Embryonic facial prominence (tissue), 1 donor: ENCODE measurements around the gene RASL10B.
"Not testable (repeated sequence)": the region's sequence is repeated elsewhere in the genome, so short reads cannot be mapped to it uniquely, and the experiment has no call there.

Experiments
- DNase-seq: peaks from one replicate; pipeline ENCODE4 v3.0.0-alpha.2; 2016; ENCODE audit errors: extremely low spot score

The RASL10B gene

DNA sequence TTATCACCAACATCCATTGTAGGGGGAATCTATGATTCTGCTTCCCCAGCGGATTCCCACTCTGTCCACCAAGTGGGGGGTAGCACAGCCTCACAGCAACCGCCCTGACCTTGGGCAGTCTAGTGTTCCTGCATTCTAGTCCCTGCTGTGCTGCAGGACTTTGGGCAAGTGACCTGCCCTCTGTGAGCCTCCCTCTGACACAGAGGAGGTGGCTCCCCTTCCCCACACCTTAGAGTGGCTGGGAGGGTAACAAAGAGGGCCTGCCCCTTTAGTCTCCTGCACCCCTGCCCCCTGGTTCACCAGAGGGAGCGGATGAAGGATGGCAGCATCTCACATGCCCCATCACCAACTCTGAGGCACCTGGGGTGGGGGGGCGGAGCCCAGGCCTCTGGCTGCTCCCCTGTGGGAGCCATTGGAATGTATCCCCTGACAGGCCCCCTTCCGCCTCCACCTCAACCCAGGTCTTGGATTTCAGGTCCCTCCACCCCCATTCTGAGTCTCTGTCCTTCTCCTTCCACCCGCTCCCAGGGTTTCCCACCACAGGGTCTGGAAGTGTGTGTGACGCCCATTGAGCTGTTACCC, 11.5 kb downstream of the RASL10B start:
- DNase-seq: no peak

DNA sequence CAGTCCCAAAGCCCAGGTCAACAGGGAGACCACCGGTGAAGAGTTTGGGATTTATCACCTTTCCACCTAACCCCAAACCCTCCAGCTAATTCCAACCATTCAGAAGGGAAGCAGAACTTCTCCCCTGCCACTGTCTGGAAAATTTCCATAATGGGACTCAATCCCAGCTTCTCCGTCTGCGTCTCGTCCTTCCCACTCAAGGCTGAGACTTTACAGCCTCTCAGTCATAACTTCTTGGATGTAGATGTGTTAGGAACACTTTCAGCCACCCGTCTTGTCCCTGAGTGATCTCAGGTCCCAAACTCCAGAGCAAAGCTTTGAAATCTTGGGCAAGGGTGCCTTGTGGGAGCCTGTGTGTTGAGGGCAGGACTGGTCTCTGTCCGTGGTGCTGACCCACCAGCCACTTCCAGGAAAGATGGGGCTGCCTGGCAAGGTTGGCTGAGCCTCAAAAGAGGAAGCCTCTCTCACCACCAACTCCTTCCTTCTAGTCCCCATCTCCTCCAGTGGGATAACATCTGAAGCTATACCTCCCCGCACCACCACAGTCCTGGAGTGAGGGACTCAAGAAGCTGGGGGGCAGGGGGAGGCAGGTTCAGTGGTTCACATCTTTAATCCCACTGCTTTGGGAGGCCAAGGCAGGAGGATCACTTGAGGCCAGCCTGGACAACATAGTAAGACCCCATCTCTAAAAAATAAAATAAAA, 12.3 kb downstream of the RASL10B start:
- DNase-seq: no peak

DNA sequence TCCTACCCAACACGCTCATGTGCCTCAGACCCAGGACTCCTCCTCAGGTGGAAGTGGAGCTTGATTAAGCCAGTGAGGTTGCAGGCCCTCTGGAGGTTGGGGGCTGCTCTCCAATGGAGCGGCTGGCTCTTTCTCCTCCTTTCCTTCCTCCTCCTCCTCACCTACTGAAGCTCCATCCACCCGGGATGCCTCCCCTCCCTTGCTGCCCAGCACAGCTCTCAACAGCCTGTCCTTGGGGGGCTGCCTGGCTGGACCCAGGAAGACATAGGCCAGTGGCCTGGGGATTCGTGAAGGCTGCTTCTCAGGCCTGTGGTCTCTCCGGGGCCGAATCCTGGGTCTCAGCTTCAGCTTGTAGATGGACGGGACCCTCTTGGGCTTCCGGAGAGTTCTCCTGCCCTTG, 13.4 kb downstream of the RASL10B start:
- DNase-seq: no peak

DNA sequence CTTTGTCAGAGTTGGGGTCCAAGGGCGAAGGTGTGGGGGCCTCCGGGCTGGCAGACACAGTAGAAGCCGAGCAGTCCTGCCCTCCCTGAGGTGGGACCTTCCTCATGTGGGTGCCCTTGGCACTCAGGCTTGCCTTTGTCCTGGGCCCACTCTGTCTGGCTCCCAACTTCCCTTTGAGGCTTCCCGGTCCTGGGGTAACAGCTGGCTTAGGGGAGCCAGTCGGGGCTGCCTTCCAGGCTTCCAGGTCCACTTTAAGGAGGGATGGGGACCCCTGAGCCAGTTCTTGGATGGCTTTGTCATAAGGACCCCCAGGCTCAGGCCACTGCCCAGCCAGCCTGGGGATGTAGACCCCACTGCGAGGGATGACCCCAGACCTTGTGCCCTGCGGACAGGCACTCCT, 13.8 kb downstream of the RASL10B start:
- DNase-seq: no peak

DNA sequence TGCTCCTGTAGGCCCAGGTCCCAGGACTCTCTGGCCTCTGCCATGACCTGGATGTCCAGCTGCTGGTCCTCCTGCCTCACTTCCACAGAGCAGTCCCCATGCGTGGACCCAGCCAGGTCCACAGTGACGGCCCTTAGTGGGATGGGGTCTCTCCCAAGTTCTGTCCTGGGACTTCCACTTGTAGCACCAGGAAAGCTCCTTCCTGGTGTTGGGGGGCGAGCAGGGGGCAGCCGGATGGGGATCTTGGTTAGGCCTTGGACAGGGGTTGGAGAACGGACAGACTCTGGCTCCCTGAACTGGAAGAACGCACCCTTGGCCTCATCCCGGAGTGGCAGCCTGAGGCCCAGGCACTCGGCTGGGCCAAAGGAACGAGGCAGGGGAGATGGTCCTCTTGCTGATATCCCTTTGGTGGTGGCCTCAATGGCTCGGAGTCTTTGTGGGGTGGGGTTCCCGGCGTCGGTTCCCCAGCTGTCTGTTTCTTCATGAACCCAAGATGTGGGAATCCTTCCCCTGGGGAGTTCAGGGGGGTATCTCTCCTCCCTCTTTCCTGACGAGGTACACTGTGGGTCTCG, 14.4 kb downstream of the RASL10B start:
- DNase-seq: no peak

DNA sequence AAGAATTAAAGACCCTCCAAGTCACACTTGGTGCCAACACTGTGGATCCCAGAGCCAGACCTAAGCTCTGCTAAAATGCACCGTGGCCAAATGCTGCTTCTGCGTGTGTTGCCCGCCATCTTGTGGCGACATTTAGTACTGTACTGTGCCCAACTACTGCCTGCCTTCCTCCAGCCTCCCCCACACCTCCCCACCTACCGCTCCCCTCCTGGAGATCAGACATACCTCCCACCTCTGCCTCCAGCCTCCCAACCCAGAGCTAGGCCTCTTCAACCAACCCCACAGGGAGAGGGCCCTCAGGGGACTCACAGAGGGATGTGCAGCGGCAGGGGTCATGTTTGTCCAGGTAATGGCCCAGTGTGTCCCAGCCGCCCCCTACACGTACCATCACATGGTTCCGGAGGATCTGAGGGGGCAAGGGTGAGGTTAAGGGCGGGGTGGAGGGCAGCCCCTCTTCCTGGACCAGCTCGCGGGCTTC, 16.1 kb downstream of the RASL10B start:
- peak; percentile 66 for DNase-seq

DNA sequence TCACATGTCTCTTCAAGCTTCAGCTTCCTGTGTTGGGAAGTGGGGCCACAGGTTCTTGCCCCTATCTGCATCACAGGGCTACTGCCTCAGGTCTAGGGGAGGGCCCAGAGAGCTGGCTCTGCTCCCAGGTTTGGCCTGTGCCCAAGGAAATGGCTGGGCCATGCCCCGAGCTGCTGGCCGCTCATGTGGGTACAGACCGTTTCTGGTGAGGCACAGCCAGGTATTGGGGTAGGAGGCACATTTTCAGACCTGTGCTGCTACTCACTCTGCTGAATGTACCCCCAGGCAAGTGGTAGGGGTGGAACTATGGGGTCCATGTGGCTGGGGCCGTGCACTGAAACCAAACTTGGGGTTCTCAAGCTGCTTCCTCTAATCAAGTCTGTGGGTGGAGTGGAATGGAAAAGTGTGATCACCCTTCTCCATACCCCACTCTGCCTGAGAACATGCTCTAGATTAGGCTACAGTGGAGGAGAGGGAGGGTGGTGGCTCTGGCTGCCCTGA, 17.0 kb downstream of the RASL10B start:
- no peak for DNase-seq

DNA sequence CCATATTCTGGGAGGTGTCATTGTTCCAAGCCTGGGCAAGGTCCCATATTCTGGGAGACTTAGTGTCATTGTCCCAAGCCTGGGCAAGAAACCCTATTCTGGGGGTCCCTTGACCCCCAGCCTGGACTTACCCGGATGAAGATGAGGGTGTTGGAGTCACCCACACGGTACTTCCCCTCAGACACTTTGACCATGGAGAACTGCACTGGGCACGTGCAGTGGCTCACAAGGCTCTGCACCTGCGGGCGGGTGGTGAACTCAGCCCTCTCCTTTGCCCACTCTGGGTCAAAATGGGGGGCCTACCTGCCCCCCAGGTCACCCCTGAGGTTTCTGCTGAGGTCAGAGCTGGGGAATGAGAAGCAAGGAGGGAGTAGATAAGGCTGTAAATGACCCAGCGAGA, 17.5 kb downstream of the RASL10B start:
- no peak for DNase-seq

DNA sequence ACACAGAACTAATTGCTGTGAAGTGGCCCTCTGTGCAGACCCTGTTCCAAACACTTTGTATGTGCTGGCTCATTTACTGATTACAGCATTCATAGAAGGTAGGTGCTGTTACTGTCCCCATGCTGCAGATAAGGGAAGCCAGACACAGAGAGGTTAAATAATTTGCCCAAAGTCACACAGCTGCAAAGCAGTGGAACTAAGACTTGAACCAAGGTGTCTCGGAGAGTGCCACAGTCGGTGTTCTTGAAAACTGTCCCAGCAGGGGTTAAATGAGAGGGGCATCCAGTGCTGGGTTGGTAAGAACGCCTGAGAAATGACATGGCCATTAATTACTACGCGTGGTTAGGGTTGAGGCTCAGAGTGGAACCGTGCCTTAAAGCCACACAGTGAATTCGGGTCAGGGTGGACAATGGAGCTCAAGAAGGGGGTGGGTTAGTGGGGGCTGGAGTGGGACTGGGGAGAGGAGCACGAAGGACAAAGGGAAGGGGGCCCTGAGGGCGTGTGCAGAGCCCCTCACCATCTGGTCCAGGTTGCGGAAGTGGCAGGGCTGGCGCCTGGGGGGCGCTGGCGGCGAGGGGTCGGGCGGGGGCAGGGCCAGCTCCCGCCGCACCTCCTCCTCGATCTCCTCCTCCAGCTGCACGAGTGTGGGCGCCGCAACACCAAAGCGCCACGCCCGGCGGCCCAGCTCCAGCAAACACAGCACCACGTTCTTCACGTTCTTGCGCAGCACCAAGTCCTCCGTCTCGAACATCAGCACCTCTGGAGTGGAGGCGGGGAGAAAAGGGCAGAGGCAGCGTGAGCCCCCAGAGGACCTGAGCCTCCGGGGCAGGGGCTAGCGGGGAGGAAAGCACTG, 18.3 kb downstream of the RASL10B start:
- DNase-seq: no peak

DNA sequence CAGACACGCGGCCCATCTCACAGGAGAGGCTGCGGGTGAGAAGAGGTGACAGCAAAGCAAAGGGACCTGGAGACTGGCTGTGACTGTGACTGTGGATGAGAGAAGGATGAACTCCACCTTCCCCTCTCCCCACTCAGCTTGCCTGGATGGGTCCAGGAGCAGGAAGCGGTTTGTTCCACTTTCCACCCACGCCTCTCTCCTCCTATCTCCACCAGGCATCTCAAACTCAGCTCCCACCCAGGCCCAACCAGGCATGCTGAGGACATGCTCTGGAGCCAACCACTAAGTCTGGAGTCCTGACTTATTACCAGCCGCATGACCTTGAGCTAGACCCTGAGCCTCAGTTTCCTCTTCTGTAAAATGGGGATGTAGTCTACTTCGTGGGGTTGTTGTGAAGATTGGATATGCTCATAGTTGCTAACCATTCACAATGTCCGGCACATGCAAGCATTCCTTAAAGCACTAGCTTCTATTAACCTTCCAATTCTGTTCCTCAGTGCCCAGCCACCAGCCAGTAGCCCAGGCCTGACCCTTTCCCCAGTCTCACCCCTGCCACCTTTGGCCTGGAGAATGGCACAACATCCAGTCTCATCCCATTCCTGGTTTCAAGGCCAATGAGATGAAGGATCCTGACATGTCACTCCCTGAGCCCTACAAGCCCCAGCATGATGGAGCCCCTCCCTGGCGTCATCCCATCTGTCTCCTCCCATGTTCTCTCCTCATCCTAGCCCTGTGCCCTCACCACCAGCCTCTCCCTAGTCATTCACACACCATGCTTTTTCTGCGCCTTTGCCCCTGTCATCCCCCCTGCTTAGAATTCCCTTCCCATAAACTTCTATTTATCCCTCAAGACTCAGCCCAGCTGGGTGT, 19.3 kb downstream of the RASL10B start:
- no peak for DNase-seq

DNA sequence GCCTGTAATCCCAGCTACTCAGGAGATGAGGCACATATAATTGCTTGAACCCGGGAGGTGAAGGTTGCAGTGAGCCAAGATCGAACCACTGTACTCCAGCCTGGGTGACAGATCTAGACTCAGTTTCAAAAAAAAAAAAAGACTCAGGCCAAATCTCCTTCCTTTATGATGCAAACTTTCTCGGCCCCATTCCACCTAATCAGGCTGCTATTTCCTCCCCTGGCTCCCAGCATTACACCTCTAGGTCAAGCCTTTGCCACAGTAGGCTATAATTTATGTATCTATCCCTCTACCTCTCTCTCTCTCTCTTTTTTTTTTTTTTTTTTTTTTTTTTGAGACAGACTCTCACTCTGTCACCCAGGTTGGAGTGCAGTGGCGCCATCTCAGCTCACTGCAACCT, 20.1 kb downstream of the RASL10B start:
- not testable (repeated sequence) for DNase-seq

DNA sequence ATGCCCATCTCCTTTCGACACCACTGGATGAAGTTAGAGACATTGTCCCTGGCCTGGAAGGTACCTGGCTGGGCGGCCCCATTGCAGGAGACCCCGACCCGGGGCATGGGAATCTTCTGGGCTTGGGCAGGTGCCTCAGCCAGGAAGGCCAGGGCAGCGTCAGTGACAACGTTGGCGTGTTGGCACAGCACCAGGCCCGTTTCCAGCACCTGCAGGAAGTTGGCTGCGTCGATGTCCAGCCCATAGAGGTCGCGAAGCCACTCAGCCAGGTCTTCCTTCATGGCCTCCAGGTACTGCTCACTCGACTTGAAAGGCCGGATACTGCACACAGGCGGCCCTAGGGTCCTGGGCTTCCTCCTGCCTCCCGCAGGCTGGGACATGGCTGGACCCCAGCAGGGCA, 21.0 kb downstream of the RASL10B start:
- no peak for DNase-seq

DNA sequence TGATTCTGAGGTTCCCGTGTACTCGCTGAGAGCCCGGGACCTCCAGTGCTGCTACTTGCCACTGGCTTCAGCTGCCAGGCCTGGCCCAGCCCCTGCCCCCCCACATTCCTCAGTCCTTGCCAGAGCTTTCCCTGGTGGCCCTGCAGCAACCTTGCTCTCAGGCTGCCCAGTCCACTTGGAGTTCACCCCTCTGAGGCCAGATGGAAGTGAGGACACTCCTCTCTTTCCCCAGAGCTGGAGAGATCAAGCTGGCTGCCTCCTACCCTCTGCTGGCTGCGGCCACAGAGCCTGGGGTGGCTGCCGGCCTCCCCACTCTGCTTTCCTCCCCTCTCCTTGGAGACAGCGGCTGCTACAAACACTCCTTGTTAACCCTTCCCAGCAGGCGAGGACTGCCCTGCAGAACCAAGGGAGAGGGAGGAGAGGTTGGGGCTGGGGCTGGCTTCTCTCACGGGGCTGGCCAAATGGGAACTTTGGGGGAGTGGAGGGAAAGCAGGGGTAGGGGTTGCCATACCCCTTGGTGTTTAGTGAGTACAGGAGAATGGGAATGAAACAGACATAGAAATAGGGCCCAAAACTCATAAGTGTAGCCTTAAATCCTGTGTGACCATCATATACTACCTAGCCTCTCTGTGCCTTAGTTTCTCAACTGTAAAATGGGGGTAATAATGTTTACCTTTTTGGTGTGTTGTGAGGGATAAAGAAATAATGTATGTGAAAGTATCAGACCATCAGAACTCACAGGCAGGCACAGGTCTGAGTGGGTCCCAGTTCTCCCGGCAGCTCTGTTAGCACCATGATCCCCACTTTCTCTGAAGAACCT, 21.7 kb downstream of the RASL10B start, which contains the start of gene GAS2L2:
GAS2L2 (minus strand) TSS at position 295 of the 820 bp plus-strand sequence. CDS start 389 bp downstream, outside the sequence.
- DNase-seq: no peak

DNA sequence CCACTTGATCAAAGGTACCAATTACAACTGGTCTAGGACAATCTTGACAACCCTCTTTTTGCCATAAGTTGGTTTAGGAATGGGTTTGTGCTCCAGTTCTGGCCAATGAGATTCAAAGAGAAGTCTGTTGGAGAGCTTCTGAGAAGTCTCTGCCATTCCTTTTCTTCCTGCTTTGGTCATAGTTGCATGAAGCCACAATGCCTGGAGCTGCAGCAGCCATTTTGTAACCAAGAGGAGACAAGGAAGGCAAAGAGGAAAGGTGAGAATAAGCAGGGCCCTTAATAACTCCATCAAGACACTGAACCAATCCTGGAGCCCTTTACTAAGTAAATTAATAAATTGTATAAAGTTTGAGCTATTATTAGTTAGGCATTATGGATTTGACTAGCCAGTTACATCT, 25.8 kb downstream of the RASL10B start:
- no peak for DNase-seq

DNA sequence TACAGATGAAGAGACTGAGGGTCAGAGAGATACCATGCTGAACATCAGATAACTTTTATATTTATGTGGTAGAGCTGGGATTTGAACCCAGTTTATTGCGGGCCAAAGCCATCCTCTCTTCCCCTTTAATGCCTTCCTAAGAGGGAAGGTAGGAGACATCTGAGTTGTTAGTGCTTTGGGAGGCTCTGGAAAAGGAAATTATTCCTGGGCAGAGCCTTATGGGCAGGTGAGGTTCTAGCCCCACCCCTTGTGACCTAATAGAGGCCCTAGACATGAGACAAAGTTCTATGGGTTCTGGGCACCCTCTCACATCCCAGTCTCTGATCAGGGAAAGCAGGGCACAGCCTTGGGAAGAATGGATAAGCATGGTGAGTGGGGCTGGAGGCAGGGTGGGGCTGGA, 29.1 kb downstream of the RASL10B start, which contains the start of gene C17orf50:
C17orf50 (plus strand) TSS at position 301 of the 400 bp plus-strand sequence; CDS start at position 356, 55 bp downstream.
- DNase-seq: no peak

DNA sequence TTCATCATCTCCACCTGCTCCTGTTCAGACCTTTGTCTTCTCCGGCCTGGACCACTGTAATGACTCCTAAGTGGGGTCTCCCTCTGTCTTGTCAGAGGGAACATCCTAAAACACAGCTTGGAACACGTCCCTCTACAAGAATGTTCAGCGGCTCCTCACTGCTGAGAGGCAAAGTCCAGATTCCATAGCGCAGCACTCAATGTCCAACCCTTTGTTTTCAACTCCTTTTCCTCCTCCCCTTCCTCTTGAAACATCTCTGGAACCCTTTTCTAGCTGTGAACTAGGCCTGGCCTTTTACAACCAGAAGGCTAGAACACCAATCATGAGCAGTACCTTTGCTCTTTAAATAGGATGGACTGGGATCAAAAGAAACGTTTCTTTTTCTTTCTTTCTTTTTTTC, 30.2 kb downstream of the RASL10B start:
- no peak for DNase-seq

DNA sequence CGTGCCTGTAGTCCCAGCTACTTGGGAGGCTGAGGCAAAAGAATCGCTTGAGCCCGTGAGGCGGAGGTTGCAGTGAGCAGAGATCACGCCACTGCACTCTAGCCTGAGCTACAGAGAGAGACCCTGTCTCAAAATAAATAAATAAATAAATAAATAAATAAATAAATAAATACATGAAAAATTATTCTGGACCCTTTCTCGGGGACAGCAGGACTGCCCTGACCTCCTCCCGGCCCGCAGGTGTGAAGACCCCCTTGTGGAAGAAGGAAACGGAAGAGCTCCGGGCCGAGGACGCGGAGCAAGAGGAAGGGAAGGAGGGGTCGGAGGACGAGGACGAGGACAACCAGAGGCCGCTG, 32.3 kb downstream of the RASL10B start:
- DNase-seq: no peak

DNA sequence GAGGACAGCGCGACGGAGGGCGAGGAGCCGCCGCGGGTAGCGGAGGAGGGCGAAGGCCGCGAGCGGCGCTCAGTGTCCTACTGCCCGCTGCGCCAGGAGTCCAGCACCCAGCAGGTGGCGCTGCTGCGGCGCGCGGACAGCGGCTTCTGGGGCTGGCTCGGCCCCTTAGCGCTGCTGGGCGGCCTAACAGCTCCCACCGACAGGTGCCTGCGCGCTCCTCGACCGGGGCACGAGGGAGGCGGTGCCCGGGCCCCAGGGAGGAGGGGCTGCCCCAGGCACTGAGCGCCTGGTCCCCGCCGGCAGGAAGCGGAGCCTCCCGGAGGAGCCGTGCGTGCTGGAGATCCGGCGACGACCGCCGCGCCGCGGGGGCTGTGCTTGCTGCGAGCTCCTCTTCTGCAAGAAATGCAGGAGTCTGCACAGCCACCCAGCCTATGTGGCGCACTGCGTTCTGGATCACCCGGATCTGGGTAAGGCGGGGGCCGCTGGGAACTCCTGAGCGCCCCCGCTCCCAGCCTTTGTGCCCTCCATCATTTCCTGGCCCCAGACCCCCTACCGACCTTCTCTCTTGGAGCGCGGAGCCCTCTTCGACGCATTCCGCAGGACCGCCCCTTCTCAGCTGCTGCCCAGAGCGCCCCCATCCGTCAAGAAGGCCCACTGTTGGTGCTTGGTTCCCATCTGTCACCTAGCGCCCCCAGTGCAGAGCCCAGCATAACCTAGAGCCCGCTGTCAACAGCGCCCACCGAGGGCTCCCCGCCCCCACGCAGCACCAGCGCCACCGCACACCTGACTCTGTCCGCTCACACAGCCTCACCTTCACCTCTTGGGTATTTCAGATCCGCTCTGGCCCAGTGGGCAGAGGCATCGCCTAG, 32.9 kb downstream of the RASL10B start:
- peak; percentile 37 for DNase-seq

DNA sequence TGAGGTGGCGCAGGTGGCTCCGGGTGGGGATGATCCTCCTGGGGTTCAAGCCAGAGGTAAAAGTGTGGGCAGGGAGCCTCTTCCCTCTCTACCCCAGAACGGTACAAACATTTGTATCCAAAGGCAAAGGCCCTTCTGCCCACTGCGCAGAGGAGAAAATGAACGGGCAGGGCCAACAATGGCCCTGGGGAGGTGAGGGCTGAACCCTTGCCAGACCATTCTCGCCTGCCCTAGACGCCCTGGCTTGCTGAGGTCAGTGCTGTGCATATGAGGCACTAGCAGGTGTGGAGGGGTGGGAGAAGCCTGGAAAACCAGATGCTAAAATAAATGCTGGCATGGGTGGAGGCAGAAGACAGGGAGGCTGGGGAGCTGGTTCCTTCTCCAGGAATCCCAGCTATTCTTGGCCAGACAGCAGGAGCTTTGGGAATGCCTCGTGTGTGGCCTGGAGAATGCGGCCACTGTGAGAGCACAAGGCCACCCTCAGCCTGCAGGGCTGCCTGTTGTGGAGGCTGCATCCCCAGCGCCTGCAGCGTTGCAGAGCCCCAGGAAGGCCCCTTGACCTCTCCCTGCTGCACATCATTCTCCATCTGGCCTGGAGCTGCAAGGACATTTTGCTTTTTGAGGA, 33.8 kb downstream of the RASL10B start:
- no peak for DNase-seq
